ENCODE data around the gene NAV1.

GRCh38 chr1:201508809-201509208, 30.1 kb upstream of the NAV1 start:
- TF ChIP-seq EZH2phosphoT487 (IDR thresholded peaks at IDR 0.05; ENCODE audit: insufficient read depth, low read depth) (no peak), EZH2 (IDR thresholded peaks at IDR 0.05; ENCODE audit: insufficient read depth, poor library complexity, severe bottlenecking) (no peak)
